PC-9 (cell line): ENCODE data around the gene PSTK. TPM values are rescaled to one million over a fixed set of nuclear protein-coding genes. Genes with fewer than 3 reads are reported as not detected.

Experiments
- BruUV-seq: library from RNA; stranded (reverse); fragments of 400-500 nt; replicated peaks from 2 replicates; lab custom pipeline; 2021; lab: Mats Ljungman, UMichigan
- CTCF ChIA-PET: fragments of 300-600 bp; sonication (Branson Sonifier 250); formaldehyde crosslinking; loops from one replicate; lab custom pipeline; 2022; ENCODE audit warnings: antibody characterized with exemption; lab: Charles Lee
- POLR2A ChIA-PET: fragments of 300-600 bp; sonication (Branson Sonifier 250); formaldehyde crosslinking; loops from one replicate; lab custom pipeline; 2022; ENCODE audit warnings: antibody characterized with exemption; ENCODE audit not compliant: unreplicated experiment; lab: Charles Lee
- DNase-seq, 2 experiments: peaks; one replicate each; pipeline versions ENCODE4 v3.0.0 to v3.0.0-alpha.2; 2015 to 2022; ENCODE audit warnings: mixed read lengths in 1 of 2
- H2AFZ ChIP-seq: fragments of 200-600 bp; sonication (generic); 2 replicates; pipeline ENCODE4 v1.8.1; 2017; ENCODE audit warnings: antibody characterized with exemption
- H3F3A ChIP-seq: fragments of 200-600 bp; sonication (generic); 2 replicates; pipeline ENCODE4 v1.8.1; 2017; ENCODE audit warnings: antibody characterized with exemption, mild to moderate bottlenecking, low read depth; ENCODE audit not compliant: insufficient read depth
- H3K27ac ChIP-seq: fragments of 200-600 bp; sonication (generic); 2 replicates; pipeline ENCODE4 v1.6.1; 2016; ENCODE audit warnings: mixed run types
- H3K27me3 ChIP-seq: fragments of 200-600 bp; sonication (generic); 2 replicates; pipeline ENCODE4 v1.6.1; 2016; ENCODE audit warnings: low read depth, mixed run types; ENCODE audit not compliant: insufficient read depth
- H3K36me3 ChIP-seq: fragments of 200-600 bp; sonication (generic); 2 replicates; pipeline ENCODE4 v1.6.1; 2016; ENCODE audit warnings: low read depth, mixed run types
- H3K4me1 ChIP-seq: fragments of 200-600 bp; sonication (generic); replicated peaks from 2 replicates; pipeline ENCODE4 v1.6.1; 2016; ENCODE audit warnings: mixed run types; ENCODE audit not compliant: insufficient read depth
- H3K4me2 ChIP-seq: fragments of 200-600 bp; sonication (generic); 2 replicates; pipeline ENCODE4 v1.6.1; 2017; ENCODE audit warnings: mixed run types
- H3K4me3 ChIP-seq: fragments of 200-600 bp; sonication (generic); 2 replicates; pipeline ENCODE4 v1.6.1; 2016; ENCODE audit warnings: mixed run types
- H3K79me2 ChIP-seq: fragments of 200-600 bp; sonication (generic); 2 replicates; pipeline ENCODE4 v1.6.1; 2017; ENCODE audit warnings: low read depth, mixed run types
- H3K9me2 ChIP-seq: fragments of 200-600 bp; sonication (generic); 2 replicates; pipeline ENCODE4 v1.8.1; 2017; ENCODE audit warnings: mild to moderate bottlenecking; ENCODE audit not compliant: insufficient read depth
- H3K9me3 ChIP-seq: fragments of 200-600 bp; sonication (generic); 2 replicates; pipeline ENCODE4 v1.8.1; 2016; ENCODE audit warnings: low read depth; ENCODE audit not compliant: insufficient read depth
- H4K20me1 ChIP-seq: fragments of 200-600 bp; sonication (generic); 2 replicates; pipeline ENCODE4 v1.8.1; 2017; ENCODE audit not compliant: insufficient read depth
- CTCF ChIP-seq: fragments of 200-600 bp; sonication (generic); conservative IDR thresholded peaks from 2 replicates; pipeline ENCODE4 v1.6.1; 2017; ENCODE audit warnings: mixed run types, antibody characterized with exemption, mild to moderate bottlenecking, moderate library complexity
- EZH2 ChIP-seq: fragments of 200-600 bp; sonication (generic); IDR thresholded peaks from 2 replicates; pipeline ENCODE4 v1.8.0; 2017; ENCODE audit warnings: antibody characterized with exemption, low read depth
- intact Hi-C: fragments of 100-400 bp; cut with micrococcal nuclease; formaldehyde crosslinking; loops from one replicate; pipeline ENCODE4 v1.10.0; 2022; ENCODE audit not compliant: unreplicated experiment
- total RNA-seq: library from RNA; stranded (reverse); gene quantifications from 2 replicates; pipeline ENCODE4 v1.2.3, GENCODE V29; 2021

Gene PSTK
- total RNA-seq, 1 experiment from 2014 or later = 3.4 TPM

GRCh38 chr10:122939133-122939855, 40.9 kb upstream of the PSTK start:
- Histone ChIP-seq H3F3A (no peaks in the 10 kb centered on the region), H4K20me1 (no peaks in the 10 kb centered on the region), H3K36me3 (no peaks in the 10 kb centered on the region), H3K79me2 (no peaks in the 10 kb centered on the region), H3K27ac (no peak overlapping the region), H2AFZ (no peak overlapping the region), H3K9me2 (no peaks in the 10 kb centered on the region), H3K27me3 (no peaks in the 10 kb centered on the region), H3K4me2 (no peak overlapping the region), H3K4me1 (no peaks in the 10 kb centered on the region), H3K9me3 (no peaks in the 10 kb centered on the region), H3K4me3 (no peak overlapping the region)
- intact Hi-C loops = loop anchor here (10.0 kb wide), 1 partner anchor 54 kb away; no protein-coding TSS in a partner anchor
- TF ChIP-seq EZH2 (no peak), CTCF (no peak)
- ChIA-PET POLR2A (interaction anchor here (0.6 kb wide), 1 partner anchor 45 kb away, joined by 4 read pairs; no protein-coding TSS in a partner anchor), CTCF (no interaction called here)
- DNase-seq = no peak
- no TSS peak for BruUV-seq

GRCh38 chr10:122939856-122940543, 40.2 kb upstream of the PSTK start:
- Histone ChIP-seq H4K20me1 (no peaks in the 10 kb centered on the region), H3K4me1 (no peaks in the 10 kb centered on the region), H3K4me2 (no peak overlapping the region), H3K27ac (no peak overlapping the region), H3F3A (no peaks in the 10 kb centered on the region), H2AFZ (no peak overlapping the region), H3K79me2 (no peaks in the 10 kb centered on the region), H3K27me3 (no peaks in the 10 kb centered on the region), H3K9me3 (no peaks in the 10 kb centered on the region), H3K9me2 (no peaks in the 10 kb centered on the region), H3K36me3 (no peaks in the 10 kb centered on the region), H3K4me3 (no peak overlapping the region)
- no TSS peak for BruUV-seq
- ChIA-PET CTCF (no interaction called here), POLR2A (interaction anchor here (0.6 kb wide), 1 partner anchor 46 kb away, joined by 4 read pairs; no protein-coding TSS in a partner anchor)
- TF ChIP-seq EZH2 = no peak
- TF ChIP-seq CTCF = no peak
- DNase-seq = no peak
- intact Hi-C loops = loop anchor here (10.0 kb wide), 1 partner anchor 55 kb away; no protein-coding TSS in a partner anchor

GRCh38 chr10:122949296-122949695, 30.9 kb upstream of the PSTK start:
- H3K27ac ChIP-seq = no peak overlapping the region
- ChIA-PET CTCF (no interaction called here), POLR2A (no interaction called here)
- H3K4me2 ChIP-seq = no peak overlapping the region
- H2AFZ ChIP-seq = no peak overlapping the region
- no peaks in the 10 kb centered on the region for H3K36me3 ChIP-seq
- no peak for DNase-seq
- no TSS peak for BruUV-seq
- TF ChIP-seq EZH2 = no peak
- TF ChIP-seq CTCF = no peak
- no peaks in the 10 kb centered on the region for H3K4me1 ChIP-seq
- no peaks in the 10 kb centered on the region for H4K20me1 ChIP-seq
- H3K4me3 ChIP-seq = no peak overlapping the region
- intact Hi-C loops = no loop called here
- H3K27me3 ChIP-seq = no peaks in the 10 kb centered on the region
- no peaks in the 10 kb centered on the region for H3F3A ChIP-seq
- 0 out of 2 replicates have a peak, but pooled peaks cover 6% of the 10 kb centered on the region for H3K79me2 ChIP-seq
- H3K9me3 ChIP-seq = no peaks in the 10 kb centered on the region
- no peaks in the 10 kb centered on the region for H3K9me2 ChIP-seq
